Mesenchymal stem cell (in vitro differentiated cells and primary cell): ENCODE data around the gene ZNF362.

ENCODE experiments used
- DNase-seq: peaks from one replicate; pipeline ENCODE4 v3.0.0-alpha.2; 2013
- H2AFZ ChIP-seq: one replicate; pipeline ENCODE4 v1.6.1; 2013; ENCODE audit warnings: low read depth, mild to moderate bottlenecking, control low read depth, inconsistent platforms, low read length, moderate library complexity
- H2AK5ac ChIP-seq: 2 replicates; pipeline ENCODE4 v1.6.1; 2013; ENCODE audit warnings: low read length, moderate library complexity, mild to moderate bottlenecking, inconsistent platforms; ENCODE audit not compliant: severe bottlenecking
- H2BK120ac ChIP-seq: one replicate; pipeline ENCODE4 v1.6.1; 2013; ENCODE audit warnings: low read depth, mild to moderate bottlenecking, inconsistent platforms, low read length, moderate library complexity
- H2BK12ac ChIP-seq, 2 experiments: one replicate each; pipeline ENCODE4 v1.6.1; 2013; ENCODE audit warnings: inconsistent platforms in 2 of 2, low read length in 2 of 2, mild to moderate bottlenecking in 2 of 2, moderate library complexity in 2 of 2, control low read depth in 1 of 2
- H2BK15ac ChIP-seq: one replicate; pipeline ENCODE4 v1.6.1; 2013; ENCODE audit warnings: mild to moderate bottlenecking, low read depth, inconsistent platforms; ENCODE audit not compliant: poor library complexity, severe bottlenecking
- H2BK5ac ChIP-seq: 2 replicates; pipeline ENCODE4 v1.6.1; 2013; ENCODE audit warnings: low read depth, mild to moderate bottlenecking, low read length, control low read depth, inconsistent platforms; ENCODE audit not compliant: poor library complexity, severe bottlenecking
- H3K14ac ChIP-seq, 2 experiments: one replicate each; pipeline ENCODE4 v1.6.1; 2013; ENCODE audit warnings: inconsistent platforms in 2 of 2, low read length in 2 of 2, control low read depth in 1 of 2, mild to moderate bottlenecking in 1 of 2, moderate library complexity in 1 of 2
- H3K18ac ChIP-seq, 2 experiments: one replicate each; pipeline ENCODE4 v1.6.1; 2013; ENCODE audit warnings: inconsistent platforms in 2 of 2, low read length in 2 of 2, control low read depth in 1 of 2, low read depth in 1 of 2, mild to moderate bottlenecking in 1 of 2
- H3K23ac ChIP-seq, 2 experiments: one replicate each; pipeline ENCODE4 v1.6.1; 2013; ENCODE audit warnings: inconsistent platforms in 2 of 2, low read length in 2 of 2, mild to moderate bottlenecking in 2 of 2, moderate library complexity in 2 of 2, control low read depth in 1 of 2
- H3K27ac ChIP-seq: 2 replicates; pipeline ENCODE4 v1.5.1; 2013; ENCODE audit warnings: mild to moderate bottlenecking, moderate library complexity, low read length, control low read depth, inconsistent platforms; ENCODE audit not compliant: poor library complexity, severe bottlenecking
- H3K27me3 ChIP-seq, 2 experiments: 2 replicates each; pipeline versions ENCODE4 v1.6.1 to v1.7.0; 2013; ENCODE audit warnings: low read length in 2 of 2, mild to moderate bottlenecking in 2 of 2, moderate library complexity in 2 of 2, control low read depth in 1 of 2, inconsistent platforms in 1 of 2; ENCODE audit not compliant: control insufficient read depth in 1 of 2, insufficient read depth in 1 of 2
- H3K36me3 ChIP-seq, 2 experiments: 2 replicates each; pipeline versions ENCODE4 v1.6.1 to v1.7.0; 2013; ENCODE audit warnings: low read length in 2 of 2, control low read depth in 1 of 2, inconsistent platforms in 1 of 2, low read depth in 1 of 2, mild to moderate bottlenecking in 1 of 2; ENCODE audit not compliant: insufficient read depth in 2 of 2, control insufficient read depth in 1 of 2
- H3K4ac ChIP-seq, 2 experiments: one replicate each; pipeline ENCODE4 v1.6.1; 2013; ENCODE audit warnings: inconsistent platforms in 2 of 2, low read length in 2 of 2, mild to moderate bottlenecking in 2 of 2, moderate library complexity in 2 of 2, control low read depth in 1 of 2, low read depth in 1 of 2
- H3K4me1 ChIP-seq: 2 replicates; pipeline ENCODE4 v1.6.1; 2013; ENCODE audit warnings: low read depth, low read length, control low read depth; ENCODE audit not compliant: control insufficient read depth, insufficient read depth
- H3K4me2 ChIP-seq: 2 replicates; pipeline ENCODE4 v1.6.1; 2013; ENCODE audit warnings: low read length, mild to moderate bottlenecking, inconsistent platforms; ENCODE audit not compliant: poor library complexity, severe bottlenecking
- H3K4me3 ChIP-seq, 2 experiments: 2 replicates each; pipeline versions ENCODE4 v1.5.1 to v1.7.0; 2013; ENCODE audit warnings: low read length in 2 of 2, mild to moderate bottlenecking in 2 of 2, control low read depth in 1 of 2, low read depth in 1 of 2; ENCODE audit not compliant: insufficient read depth in 1 of 2
- H3K79me1 ChIP-seq: replicated peaks from 2 replicates; pipeline ENCODE4 v1.6.1; 2013; ENCODE audit warnings: mild to moderate bottlenecking, control low read depth, low read length, inconsistent platforms; ENCODE audit not compliant: poor library complexity, severe bottlenecking
- H3K9ac ChIP-seq: 2 replicates; pipeline ENCODE4 v1.7.0; 2013; ENCODE audit warnings: mild to moderate bottlenecking, low read length, moderate library complexity
- H3K9me3 ChIP-seq: 2 replicates; pipeline ENCODE4 v1.7.0; 2013; ENCODE audit warnings: mild to moderate bottlenecking, low read length; ENCODE audit not compliant: control insufficient read depth
- H4K8ac ChIP-seq: one replicate; pipeline ENCODE4 v1.6.1; 2013; ENCODE audit warnings: inconsistent platforms, mild to moderate bottlenecking, low read length, moderate library complexity
- H4K91ac ChIP-seq: one replicate; pipeline ENCODE4 v1.6.1; 2013; ENCODE audit warnings: mild to moderate bottlenecking, low read length, inconsistent platforms
- WGBS: methylation state at CpG from one replicate; pipeline ENCODE4 v1.1.7; 2013; ENCODE audit warnings: mixed read lengths; 5-methylcytosine and 5-hydroxymethylcytosine counted together

Gene ZNF362

DNA sequence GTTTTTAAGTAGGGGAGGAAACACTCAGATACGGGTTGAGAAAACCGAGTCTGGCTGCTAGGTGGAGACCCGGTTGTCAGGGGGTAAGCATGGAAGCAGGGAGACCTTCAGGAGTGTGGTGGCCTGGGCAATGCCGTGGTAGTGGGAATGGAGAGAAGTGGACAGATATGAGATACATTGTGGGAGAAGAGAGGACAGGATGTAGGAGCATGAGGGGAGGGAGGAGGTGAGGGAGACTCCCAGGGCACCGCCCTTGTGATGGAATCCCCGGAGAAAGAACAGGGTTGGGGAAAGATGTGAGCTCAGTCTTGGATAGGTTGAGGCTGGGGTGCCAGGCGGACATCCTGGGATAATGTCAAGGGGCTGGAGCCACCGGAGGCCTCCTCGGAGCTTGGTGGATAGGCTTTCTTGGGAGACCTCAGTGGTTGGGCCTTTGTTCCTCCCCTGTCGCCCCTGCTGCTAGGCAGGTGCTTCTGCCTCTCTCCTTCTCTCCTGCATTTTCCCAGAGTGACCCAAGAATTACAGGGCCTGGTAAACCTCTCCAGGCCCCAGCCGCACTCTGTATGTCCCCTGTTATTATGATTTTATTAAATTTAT lies 21.3 kb downstream of the ZNF362 start:
- Histone ChIP-seq H3K14ac (no peak overlapping the region), H2BK12ac (no peak overlapping the region), H3K23ac (no peak overlapping the region), H3K4me1 (peaks cover 8% of the 10 kb centered on the region), H4K8ac (no peak overlapping the region), H3K79me1 (peaks cover 54% of the 10 kb centered on the region), H3K18ac (no peak overlapping the region), H2AK5ac (no peak overlapping the region), H2BK120ac (no peak overlapping the region), H3K27ac (no peak overlapping the region), H3K36me3 (peaks cover 46 to 63% of the 10 kb centered on the region in 2 experiments), H3K27me3 (no peaks in the 10 kb centered on the region), H3K9me3 (no peaks in the 10 kb centered on the region), H3K4me3 (no peak overlapping the region), H3K4ac (no peak overlapping the region), H3K9ac (no peak overlapping the region), H2AFZ (no peak overlapping the region), H4K91ac (no peak overlapping the region), H2BK5ac (no peak overlapping the region), H2BK15ac (no peak overlapping the region), H3K4me2 (no peak overlapping the region)
- WGBS, result 92% methylated on average over 10 of the region's 11 CpGs
- DNase-seq, result no peak

DNA sequence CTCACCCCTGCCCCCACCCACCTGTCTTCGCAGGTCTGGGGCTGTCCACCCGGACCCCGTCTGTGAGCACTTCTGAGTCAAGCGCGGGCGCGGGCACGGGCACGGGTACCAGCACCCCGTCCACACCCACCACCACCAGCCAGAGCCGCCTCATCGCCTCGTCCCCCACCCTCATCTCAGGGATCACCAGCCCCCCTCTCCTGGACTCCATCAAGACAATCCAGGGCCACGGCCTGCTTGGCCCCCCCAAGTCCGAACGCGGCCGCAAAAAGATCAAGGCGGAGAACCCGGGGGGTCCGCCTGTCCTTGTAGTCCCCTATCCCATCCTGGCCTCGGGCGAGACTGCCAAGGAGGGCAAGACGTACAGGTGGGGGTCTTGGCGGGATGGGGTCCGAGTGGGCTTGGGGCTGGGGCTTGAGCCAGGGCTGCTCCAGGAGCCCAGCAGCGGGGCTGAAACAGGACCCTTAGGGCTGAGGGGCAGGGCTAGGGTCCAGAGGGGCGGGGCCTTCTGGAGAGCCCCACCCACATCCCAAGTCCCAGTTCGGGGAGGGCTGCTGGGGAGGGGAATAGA lies 23.9 kb downstream of the ZNF362 start:
- Histone ChIP-seq H3K4me3 (no peak overlapping the region), H3K23ac (no peak overlapping the region)
- 99% methylated on average over 28 of the region's 29 CpGs for WGBS

DNA sequence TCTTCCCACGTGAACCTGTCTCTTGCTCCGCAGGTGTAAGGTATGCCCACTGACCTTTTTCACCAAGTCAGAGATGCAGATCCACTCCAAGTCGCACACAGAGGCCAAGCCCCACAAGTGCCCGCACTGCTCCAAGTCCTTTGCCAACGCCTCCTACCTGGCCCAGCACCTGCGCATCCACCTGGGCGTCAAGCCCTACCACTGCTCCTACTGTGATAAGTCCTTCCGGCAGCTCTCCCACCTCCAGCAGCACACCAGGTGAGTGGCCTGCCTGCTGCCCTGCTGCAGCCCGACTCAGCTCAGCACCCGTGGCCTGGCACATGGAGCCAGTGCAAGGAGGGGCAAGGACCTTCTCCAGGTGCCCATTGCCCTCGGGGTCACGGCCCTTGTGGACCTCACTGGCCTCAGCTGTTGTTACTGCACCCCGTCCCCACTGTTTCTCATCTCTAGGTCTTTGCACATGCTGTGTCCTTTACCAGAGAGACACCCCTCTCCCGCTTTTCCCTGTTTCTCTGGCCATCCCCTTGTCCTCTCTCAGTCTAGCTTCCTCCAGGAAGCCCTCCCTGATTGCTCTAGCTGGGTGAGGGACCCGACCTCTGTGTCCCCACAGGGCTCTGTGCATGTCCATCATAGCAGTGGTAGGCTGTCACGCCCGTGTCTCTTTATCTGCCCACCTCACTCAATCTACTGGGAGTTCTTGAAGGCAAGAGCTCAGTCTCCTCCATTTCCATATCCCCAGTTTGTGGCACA lies 25.4 kb downstream of the ZNF362 start:
- no peak overlapping the region for H2AK5ac ChIP-seq
- 97% methylated on average over 17 of the region's 17 CpGs for WGBS
- peaks cover 46 to 60% of the 10 kb centered on the region in 2 experiments for H3K36me3 ChIP-seq
- H3K4me2 ChIP-seq, result no peak overlapping the region
- H2BK15ac ChIP-seq, result no peak overlapping the region
- no peak overlapping the region for H2BK120ac ChIP-seq
- DNase-seq, result no peak
- no peaks in the 10 kb centered on the region for H3K9me3 ChIP-seq
- no peak overlapping the region for H3K18ac ChIP-seq
- H3K4ac ChIP-seq, result no peak overlapping the region
- no peaks in the 10 kb centered on the region for H3K27me3 ChIP-seq
- no peaks in the 10 kb centered on the region for H3K4me1 ChIP-seq
- no peak overlapping the region for H2BK5ac ChIP-seq
- no peak overlapping the region for H3K4me3 ChIP-seq
- H4K91ac ChIP-seq, result no peak overlapping the region
- no peak overlapping the region for H3K9ac ChIP-seq
- H3K79me1 ChIP-seq, result peaks cover 29% of the 10 kb centered on the region
- no peak overlapping the region for H3K27ac ChIP-seq
- no peak overlapping the region for H2BK12ac ChIP-seq
- H3K23ac ChIP-seq, result no peak overlapping the region
- H2AFZ ChIP-seq, result no peak overlapping the region
- H3K14ac ChIP-seq, result no peak overlapping the region
- peak overlapping the region; percentile 42 for H4K8ac ChIP-seq

More for the DNA sequence above, 23.9 kb downstream of the ZNF362 start:
- no peak overlapping the region for H2BK15ac ChIP-seq
- H3K14ac ChIP-seq, result no peak overlapping the region
- H3K9me3 ChIP-seq, result no peaks in the 10 kb centered on the region
- peaks cover 59 to 61% of the 10 kb centered on the region in 2 experiments for H3K36me3 ChIP-seq
- no peak overlapping the region for H3K18ac ChIP-seq
- H2BK12ac ChIP-seq, result no peak overlapping the region
- H3K27me3 ChIP-seq, result no peaks in the 10 kb centered on the region
- H2AK5ac ChIP-seq, result no peak overlapping the region
- no peak overlapping the region for H4K8ac ChIP-seq
- no peak overlapping the region for H2AFZ ChIP-seq
- H3K4me1 ChIP-seq, result peaks cover 4% of the 10 kb centered on the region
- H3K4ac ChIP-seq, result no peak overlapping the region
- no peak overlapping the region for H3K4me2 ChIP-seq
- H2BK120ac ChIP-seq, result no peak overlapping the region
- H4K91ac ChIP-seq, result no peak overlapping the region
- H3K79me1 ChIP-seq, result peaks cover 41% of the 10 kb centered on the region
- H2BK5ac ChIP-seq, result no peak overlapping the region
- H3K27ac ChIP-seq, result no peak overlapping the region
- no peak for DNase-seq
- H3K9ac ChIP-seq, result no peak overlapping the region

DNA sequence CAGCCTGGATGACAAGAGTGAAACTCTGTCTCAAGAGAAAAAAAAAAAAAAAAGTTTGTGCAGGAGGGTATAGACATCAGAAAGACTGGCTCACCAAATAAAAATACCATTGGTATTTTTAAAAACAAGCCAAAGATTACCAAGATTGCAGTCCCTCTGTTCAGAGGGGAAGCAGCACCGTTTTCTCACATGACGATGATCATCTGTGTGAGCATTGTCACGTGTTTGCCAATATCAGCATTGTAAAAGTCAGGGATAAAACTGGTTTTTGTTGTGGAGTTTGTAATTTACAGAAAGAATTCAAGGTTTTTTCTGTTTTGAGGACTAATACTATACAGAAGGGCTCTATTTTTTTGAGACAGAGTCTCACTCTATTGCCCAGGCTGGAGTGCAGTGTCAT lies 26.5 kb downstream of the ZNF362 start:
- H3K18ac ChIP-seq, result no peak overlapping the region
- H4K91ac ChIP-seq, result no peak overlapping the region
- no peak overlapping the region for H2BK12ac ChIP-seq
- DNase-seq, result no peak
- 86% methylated on average over 3 of the region's 3 CpGs for whole genome bisulfite sequencing
- no peak overlapping the region for H3K9ac ChIP-seq
- no peak overlapping the region for H2AK5ac ChIP-seq
- H3K4me3 ChIP-seq, result no peak overlapping the region
- H4K8ac ChIP-seq, result no peak overlapping the region
- no peaks in the 10 kb centered on the region for H3K4me1 ChIP-seq
- no peak overlapping the region for H3K23ac ChIP-seq
- H3K9me3 ChIP-seq, result no peaks in the 10 kb centered on the region
- no peak overlapping the region for H2BK15ac ChIP-seq
- H2AFZ ChIP-seq, result no peak overlapping the region
- peaks cover 23% of the 10 kb centered on the region for H3K79me1 ChIP-seq
- H3K27me3 ChIP-seq, result no peaks in the 10 kb centered on the region
- no peak overlapping the region for H3K4ac ChIP-seq
- H2BK120ac ChIP-seq, result no peak overlapping the region
- no peak overlapping the region for H2BK5ac ChIP-seq
- H3K14ac ChIP-seq, result no peak overlapping the region
- H3K36me3 ChIP-seq, result peaks cover 42 to 58% of the 10 kb centered on the region in 2 experiments
- H3K27ac ChIP-seq, result no peak overlapping the region
- no peak overlapping the region for H3K4me2 ChIP-seq
